Right ventricle myocardium inferior (tissue), 1 donor: ENCODE data around the gene RTP3. TPM values are rescaled to one million over a fixed set of nuclear protein-coding genes. Genes with fewer than 3 reads are reported as not detected.
A peak's percentile ranks its signal among the peaks of the same experiment; 100 is the strongest.

Experiments used
- ATAC-seq: fragments of 200-7000 bp; cut with Tn5 transposase; one replicate; pipeline ENCODE4 v1.9.1; 2020; ENCODE audit warnings: mild to moderate bottlenecking, moderate library complexity
- DNase-seq: peaks from one replicate; pipeline ENCODE4 v3.0.0; 2021; ENCODE audit errors: missing footprints
- intact Hi-C: fragments of 100-400 bp; cut with DNase I; formaldehyde crosslinking; loops from one replicate; pipeline ENCODE4 v1.11.0; 2022
- long read RNA-seq: library from polyadenylated mRNA; unstranded; transcript quantifications from one replicate; pipeline ENCODE4 v2.0.0, GENCODE V29; 2021
- total RNA-seq: library from RNA; stranded (reverse); fragmentation: NEBNext Ultra II Directional; extraction: Animal tissue kit (Norgen Biotek cat#: 25700); gene quantifications from one replicate; pipeline ENCODE4 v1.2.1, GENCODE V29; 2021
- donor health status: DM: no; HTN: yes; CAD: no; lungs with severe emphysema.

RTP3 gene
- not detected for total RNA-seq
- long read RNA-seq, result 0 reads

GRCh38 chr3:46497556-46498265 lies at the start of gene RTP3:
TSS of gene RTP3 (plus strand) at chr3:46497976. CDS start at chr3:46498063, 87 bp downstream.
- no peak for DNase-seq
- intact Hi-C loops, result no loop called here
- ATAC-seq, result no peak

- ATAC-seq, result no peak
These were observed 49.1 kb upstream of the RTP3 start for GRCh38 chr3:46448721-46449120.

GRCh38 chr3:46449755-46450552 lies 47.8 kb upstream of the RTP3 start:
- intact Hi-C loops, result no loop called here
- DNase-seq, result no peak
- ATAC-seq, result no peak

More at GRCh38 chr3:46448721-46449120, 49.1 kb upstream of the RTP3 start:
- DNase-seq, result no peak
- intact Hi-C loops, result no loop called here

GRCh38 chr3:46453526-46454208 lies 44.1 kb upstream of the RTP3 start:
- no peak for ATAC-seq
- intact Hi-C loops, result no loop called here
- no peak for DNase-seq

- no peak for DNase-seq
- ATAC-seq, result no peak
- intact Hi-C loops, result no loop called here
These were observed 43.6 kb upstream of the RTP3 start for GRCh38 chr3:46454209-46454595.

GRCh38 chr3:46454606-46455005 lies 43.2 kb upstream of the RTP3 start:
- DNase-seq (no peak), ATAC-seq (no peak)
- intact Hi-C loops, result no loop called here

- DNase-seq (no peak), ATAC-seq (no peak)
- intact Hi-C loops, result no loop called here
These were observed 42.3 kb upstream of the RTP3 start for GRCh38 chr3:46455231-46456115.

GRCh38 chr3:46456118-46456517 lies 41.7 kb upstream of the RTP3 start:
- ATAC-seq (no peak), DNase-seq (no peak)
- intact Hi-C loops, result no loop called here

- DNase-seq (no peak), ATAC-seq (no peak)
- intact Hi-C loops, result no loop called here
These were observed 37.7 kb upstream of the RTP3 start for GRCh38 chr3:46460051-46460450.

GRCh38 chr3:46462111-46462510 lies 35.7 kb upstream of the RTP3 start:
- DNase-seq, result no peak

GRCh38 chr3:46462511-46462910 lies 35.3 kb upstream of the RTP3 start:
- no peak for ATAC-seq
- intact Hi-C loops, result no loop called here
- no peak for DNase-seq

More at GRCh38 chr3:46462111-46462510, 35.7 kb upstream of the RTP3 start:
- no peak for ATAC-seq
- intact Hi-C loops, result no loop called here

GRCh38 chr3:46463120-46463867 lies 34.5 kb upstream of the RTP3 start:
- intact Hi-C loops, result no loop called here
- ATAC-seq (peak; percentile 12), DNase-seq (peak; percentile 72)

GRCh38 chr3:46463868-46464241 lies 33.9 kb upstream of the RTP3 start:
- intact Hi-C loops, result no loop called here
- no peak for ATAC-seq
- peak; percentile 66 for DNase-seq

GRCh38 chr3:46464326-46465195 lies 33.2 kb upstream of the RTP3 start, which contains the start of gene LTF:
TSS of gene LTF (minus strand) at chr3:46464905. CDS start at chr3:46464867, 38 bp downstream.
- DNase-seq (peak; percentile 70), ATAC-seq (no peak)
- intact Hi-C loops, result no loop called here

GRCh38 chr3:46465196-46465520 lies 32.6 kb upstream of the RTP3 start:
- intact Hi-C loops, result no loop called here
- DNase-seq (no peak), ATAC-seq (no peak)

GRCh38 chr3:46466273-46466672 lies 31.5 kb upstream of the RTP3 start:
- intact Hi-C loops, result no loop called here
- peak; percentile 60 for DNase-seq
- no peak for ATAC-seq

GRCh38 chr3:46466871-46467403 lies 30.8 kb upstream of the RTP3 start:
- DNase-seq, result no peak
- intact Hi-C loops, result no loop called here
- no peak for ATAC-seq
